ENCODE data around the gene SPAG4.

- TF ChIP-seq CTCF (conservative IDR thresholded peaks at IDR 0.05; ENCODE audit: low read length) (no peak), EZH2phosphoT487 (IDR thresholded peaks at IDR 0.05; ENCODE audit: borderline replicate concordance) (no peak)
Observed at GRCh38 chr20:35637276-35637675, 21.6 kb downstream of the SPAG4 start.
